ENCODE measurements around the gene TSHR.

Gene TSHR

DNA sequence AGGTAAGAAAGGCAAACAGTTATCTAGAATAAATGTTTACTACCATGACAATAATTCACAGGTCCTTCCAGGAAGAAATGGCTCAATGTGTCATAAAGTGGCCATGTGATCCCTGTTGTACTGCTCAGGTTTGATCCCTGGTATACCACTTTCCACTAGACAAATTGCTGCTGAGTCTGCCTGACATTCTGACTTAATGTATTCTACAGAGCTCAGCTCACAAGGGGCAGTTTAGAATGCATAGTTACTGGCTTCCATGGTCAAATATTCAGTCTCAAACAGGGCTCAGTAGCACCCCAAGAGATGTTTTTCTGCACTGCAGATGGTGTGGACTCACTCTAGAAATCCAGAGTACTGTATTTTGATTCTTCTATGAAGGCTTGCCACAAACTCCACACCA lies 21.8 kb downstream of the TSHR start:
- TF ChIP-seq, protein P1, sequence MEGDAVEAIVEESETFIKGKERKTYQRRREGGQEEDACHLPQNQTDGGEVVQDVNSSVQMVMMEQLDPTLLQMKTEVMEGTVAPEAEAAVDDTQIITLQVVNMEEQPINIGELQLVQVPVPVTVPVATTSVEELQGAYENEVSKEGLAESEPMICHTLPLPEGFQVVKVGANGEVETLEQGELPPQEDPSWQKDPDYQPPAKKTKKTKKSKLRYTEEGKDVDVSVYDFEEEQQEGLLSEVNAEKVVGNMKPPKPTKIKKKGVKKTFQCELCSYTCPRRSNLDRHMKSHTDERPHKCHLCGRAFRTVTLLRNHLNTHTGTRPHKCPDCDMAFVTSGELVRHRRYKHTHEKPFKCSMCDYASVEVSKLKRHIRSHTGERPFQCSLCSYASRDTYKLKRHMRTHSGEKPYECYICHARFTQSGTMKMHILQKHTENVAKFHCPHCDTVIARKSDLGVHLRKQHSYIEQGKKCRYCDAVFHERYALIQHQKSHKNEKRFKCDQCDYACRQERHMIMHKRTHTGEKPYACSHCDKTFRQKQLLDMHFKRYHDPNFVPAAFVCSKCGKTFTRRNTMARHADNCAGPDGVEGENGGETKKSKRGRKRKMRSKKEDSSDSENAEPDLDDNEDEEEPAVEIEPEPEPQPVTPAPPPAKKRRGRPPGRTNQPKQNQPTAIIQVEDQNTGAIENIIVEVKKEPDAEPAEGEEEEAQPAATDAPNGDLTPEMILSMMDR (IDR thresholded peaks at IDR 0.05; ENCODE audit: control insufficient read depth, insufficient read depth, low read depth, low read length, missing control alignments) = no peak
- no peak overlapping the region for H3K4me3 ChIP-seq (ENCODE audit: control insufficient read depth, low read depth, low read length)
- no peak for DNase-seq (ENCODE audit: low read depth)

GRCh38 chr14:80978403-80978802 lies 23.0 kb downstream of the TSHR start:
- H3K4me3 ChIP-seq (ENCODE audit: control insufficient read depth, low read depth, low read length) = no peak overlapping the region
- TF ChIP-seq, protein P1 (IDR thresholded peaks at IDR 0.05; ENCODE audit: control insufficient read depth, insufficient read depth, low read depth, low read length, missing control alignments) = no peak
- no peak for DNase-seq (ENCODE audit: low read depth)

- no peak overlapping the region for H3K4me3 ChIP-seq (ENCODE audit: control insufficient read depth, low read depth, low read length)
- TF ChIP-seq, protein P1 (IDR thresholded peaks at IDR 0.05; ENCODE audit: control insufficient read depth, insufficient read depth, low read depth, low read length, missing control alignments) = no peak
- no peak for DNase-seq (ENCODE audit: low read depth)
These were observed 24.5 kb downstream of the TSHR start for GRCh38 chr14:80979951-80980350.

- TF ChIP-seq, protein P1 (IDR thresholded peaks at IDR 0.05; ENCODE audit: control insufficient read depth, insufficient read depth, low read depth, low read length, missing control alignments) = no peak
- DNase-seq (ENCODE audit: low read depth) = no peak
- no peak overlapping the region for H3K4me3 ChIP-seq (ENCODE audit: control insufficient read depth, low read depth, low read length)
These were observed 25.7 kb downstream of the TSHR start for GRCh38 chr14:80981156-80981555.

GRCh38 chr14:80981673-80982072 lies 26.3 kb downstream of the TSHR start:
- TF ChIP-seq, protein P1 (IDR thresholded peaks at IDR 0.05; ENCODE audit: control insufficient read depth, insufficient read depth, low read depth, low read length, missing control alignments) = no peak
- no peak overlapping the region for H3K4me3 ChIP-seq (ENCODE audit: control insufficient read depth, low read depth, low read length)
- no peak for DNase-seq (ENCODE audit: low read depth)

- TF ChIP-seq, protein P1 (IDR thresholded peaks at IDR 0.05; ENCODE audit: control insufficient read depth, insufficient read depth, low read depth, low read length, missing control alignments) = no peak
- no peak for DNase-seq (ENCODE audit: low read depth)
- H3K4me3 ChIP-seq (ENCODE audit: control insufficient read depth, low read depth, low read length) = no peak overlapping the region
These were observed 27.3 kb downstream of the TSHR start for GRCh38 chr14:80982711-80983110.

Data from AG09309 (cell line).